GM23338 (cell line): ENCODE data around the gene CCDC38. TPM values are rescaled to one million over a fixed set of nuclear protein-coding genes. Genes with fewer than 3 reads are reported as not detected.

Experiments used
- ATAC-seq: fragments of 200-7000 bp; cut with Tn5 transposase; 3 replicates; pipeline ENCODE4 v1.9.1; 2020
- DNase-seq: peaks from one replicate; pipeline ENCODE4 v3.0.0-alpha.2; 2015; ENCODE audit warnings: low spot score
- H2AFZ ChIP-seq: fragments of 200-600 bp; sonication (generic); 2 replicates; pipeline ENCODE4 v1.8.0; 2016; ENCODE audit warnings: antibody characterized with exemption, mild to moderate bottlenecking, moderate library complexity
- H3F3A ChIP-seq: fragments of 200-600 bp; sonication (generic); replicated peaks from 2 replicates; pipeline ENCODE4 v1.8.0; 2017; ENCODE audit warnings: antibody characterized with exemption, mixed run types, low read depth
- H3K27ac ChIP-seq: fragments of 200-600 bp; sonication (generic); 2 replicates; pipeline ENCODE4 v1.6.1; 2016; ENCODE audit warnings: low read depth
- H3K27me3 ChIP-seq: fragments of 200-600 bp; sonication (generic); 2 replicates; pipeline ENCODE4 v1.8.0; 2016; ENCODE audit warnings: mild to moderate bottlenecking, mixed run types, moderate library complexity; ENCODE audit not compliant: insufficient read depth
- H3K36me3 ChIP-seq: fragments of 200-600 bp; sonication (generic); 2 replicates; pipeline ENCODE4 v1.8.0; 2016; ENCODE audit warnings: mild to moderate bottlenecking; ENCODE audit not compliant: insufficient read depth
- H3K4me1 ChIP-seq: fragments of 200-600 bp; sonication (generic); 2 replicates; pipeline ENCODE4 v1.8.0; 2016; ENCODE audit warnings: mild to moderate bottlenecking, moderate library complexity; ENCODE audit not compliant: insufficient read depth
- H3K4me2 ChIP-seq: fragments of 200-600 bp; sonication (generic); 2 replicates; pipeline ENCODE4 v1.7.1; 2017; ENCODE audit warnings: mixed run types
- H3K4me3 ChIP-seq: fragments of 200-600 bp; sonication (generic); 2 replicates; pipeline ENCODE4 v1.6.1; 2016; ENCODE audit warnings: mixed run types
- H3K79me2 ChIP-seq: fragments of 200-600 bp; sonication (generic); replicated peaks from 2 replicates; pipeline ENCODE4 v1.8.0; 2017; ENCODE audit warnings: mild to moderate bottlenecking; ENCODE audit not compliant: insufficient read depth
- H3K9me2 ChIP-seq: fragments of 200-600 bp; sonication (generic); 2 replicates; pipeline ENCODE4 v1.8.0; 2017; ENCODE audit not compliant: insufficient read depth
- H4K20me1 ChIP-seq: fragments of 200-600 bp; sonication (generic); replicated peaks from 2 replicates; pipeline ENCODE4 v1.8.0; 2017; ENCODE audit warnings: mild to moderate bottlenecking; ENCODE audit not compliant: insufficient read depth
- H3K27ac Mint-ChIP-seq: 2 replicates; pipeline ENCODE4 v1.8.0; 2020; ENCODE audit warnings: inconsistent platforms, mild to moderate bottlenecking, moderate library complexity, mixed read lengths
- H3K27me3 Mint-ChIP-seq: 3 replicates; pipeline ENCODE4 v1.8.0; 2022; ENCODE audit warnings: low read depth, mild to moderate bottlenecking, moderate library complexity, mixed read lengths, inconsistent platforms; ENCODE audit not compliant: insufficient read depth, poor library complexity
- H3K36me3 Mint-ChIP-seq: 3 replicates; pipeline ENCODE4 v1.8.0; 2021; ENCODE audit warnings: low read depth, mild to moderate bottlenecking, inconsistent platforms, moderate library complexity, mixed read lengths
- H3K4me1 Mint-ChIP-seq: 3 replicates; pipeline ENCODE4 v1.8.0; 2020; ENCODE audit warnings: mild to moderate bottlenecking, inconsistent platforms, mixed read lengths
- H3K4me3 Mint-ChIP-seq: 3 replicates; pipeline ENCODE4 v1.8.0; 2021; ENCODE audit warnings: moderate library complexity, mild to moderate bottlenecking, inconsistent platforms, mixed read lengths
- H3K9me3 Mint-ChIP-seq: 3 replicates; pipeline ENCODE4 v1.8.0; 2020; ENCODE audit warnings: moderate library complexity, mild to moderate bottlenecking, inconsistent platforms, mixed read lengths
- CREB1 ChIP-seq: fragments of 250-450 bp; sonication (Bioruptor Pico); IDR thresholded peaks from 2 replicates; pipeline ENCODE4 v1.5.0; 2020; ENCODE audit warnings: low read depth, mild to moderate bottlenecking, moderate library complexity
- CTCF ChIP-seq, 2 experiments: fragments of 200-600 bp in 1 of 2; sonication (generic) in 1 of 2; conservative IDR thresholded peaks; 2 replicates each; pipeline versions ENCODE4 v1.5.1 to v1.6.1; 2016 to 2017; ENCODE audit warnings: antibody characterized with exemption in 2 of 2, low read depth in 2 of 2, mild to moderate bottlenecking in 2 of 2, moderate library complexity in 1 of 2
- ETS1 ChIP-seq: IDR thresholded peaks from 2 replicates; pipeline ENCODE4 v1.6.1; 2016; ENCODE audit warnings: antibody characterized with exemption
- EZH2 ChIP-seq: fragments of 200-600 bp; sonication (generic); IDR thresholded peaks from one replicate; pipeline ENCODE4 v1.8.0; 2017; ENCODE audit warnings: antibody characterized with exemption, mild to moderate bottlenecking, low read depth; ENCODE audit not compliant: unreplicated experiment
- EZH2phosphoT487 ChIP-seq: fragments of 200-600 bp; sonication (generic); IDR thresholded peaks from one replicate; pipeline ENCODE4 v1.8.1; 2018; ENCODE audit warnings: antibody characterized with exemption; ENCODE audit not compliant: unreplicated experiment
- JUNB ChIP-seq: IDR thresholded peaks from one replicate; pipeline ENCODE4 v1.6.1; 2016; ENCODE audit warnings: antibody characterized with exemption; ENCODE audit not compliant: unreplicated experiment
- NANOG ChIP-seq: IDR thresholded peaks from 2 replicates; pipeline ENCODE4 v1.6.1; 2016; ENCODE audit warnings: antibody characterized with exemption, borderline replicate concordance
- POLR2AphosphoS5 ChIP-seq: IDR thresholded peaks from 2 replicates; pipeline ENCODE4 v1.6.1; 2016; ENCODE audit warnings: antibody characterized with exemption, low read depth
- REST ChIP-seq: IDR thresholded peaks from one replicate; pipeline ENCODE4 v1.6.1; 2018; ENCODE audit warnings: antibody characterized with exemption; ENCODE audit not compliant: unreplicated experiment
- STAT1 ChIP-seq: IDR thresholded peaks from one replicate; pipeline ENCODE4 v1.6.1; 2016; ENCODE audit warnings: antibody characterized with exemption; ENCODE audit not compliant: unreplicated experiment
- ZNF114 ChIP-seq: fragments of 250-450 bp; sonication (Bioruptor Pico); IDR thresholded peaks from 2 replicates; pipeline ENCODE4 v1.5.0; 2020; ENCODE audit warnings: mild to moderate bottlenecking, moderate library complexity
- ZNF331 ChIP-seq: fragments of 250-450 bp; sonication (Bioruptor Pico); IDR thresholded peaks from 2 replicates; pipeline ENCODE4 v1.5.0; 2020; ENCODE audit warnings: low read depth, mild to moderate bottlenecking, moderate library complexity
- ZNF462 ChIP-seq: fragments of 250-450 bp; sonication (Bioruptor Pico); IDR thresholded peaks from 2 replicates; pipeline ENCODE4 v1.5.0; 2020; ENCODE audit warnings: mild to moderate bottlenecking, moderate library complexity
- polyA plus RNA-seq: library from polyadenylated mRNA; unstranded; fragments of >200 nt; fragmentation: Nextera tagmentation; extraction: Ambion mirVana; gene quantifications from 2 replicates; pipeline ENCODE4 v1.2.1, GENCODE V29; 2016
- total RNA-seq: library from RNA; depleted of rRNA; stranded (reverse); fragments of >200 nt; shearing (Covaris generic); gene quantifications from 2 replicates; pipeline ENCODE4 v1.2.3, GENCODE V29; 2014

CCDC38 gene
- total and polyA plus RNA-seq, 2 experiments from 2014 or later: not detected

- H3K27ac ChIP-seq: no peak overlapping the region
Measured at GRCh38 chr12:95896846-95897245, 45.6 kb downstream of the CCDC38 start.

More at GRCh38 chr12:95896846-95897245, 45.6 kb downstream of the CCDC38 start:
- no peaks in the 10 kb centered on the region for H3K79me2 ChIP-seq
- no peaks in the 10 kb centered on the region for H3K27me3 ChIP-seq
- H3K9me2 ChIP-seq: no peaks in the 10 kb centered on the region
- no peaks in the 10 kb centered on the region for H3K4me1 ChIP-seq
- Mint-ChIP-seq H3K9me3 (no peaks in the 10 kb centered on the region; the same call in 2 of the 3 replicates), H3K4me1 (no peaks in the 10 kb centered on the region), H3K27me3 (peaks cover 3% of the 10 kb centered on the region), H3K4me3 (no peak overlapping the region), H3K36me3 (no peaks in the 10 kb centered on the region), H3K27ac (no peak overlapping the region)
- peak overlapping the region; percentile 18; the same call in 1 of the 2 replicates for H2AFZ ChIP-seq
- no peaks in the 10 kb centered on the region for H3F3A ChIP-seq
- no peaks in the 10 kb centered on the region for H3K36me3 ChIP-seq
- H4K20me1 ChIP-seq: no peaks in the 10 kb centered on the region
- no peak overlapping the region for H3K4me3 ChIP-seq
- TF ChIP-seq EZH2phosphoT487 (no peak), ZNF114 (CRISPR knock-in tag) (no peak), STAT1 (no peak), NANOG (no peak), CREB1 (CRISPR knock-in tag) (no peak), ETS1 (no peak), EZH2 (no peak), POLR2AphosphoS5 (no peak), ZNF331 (CRISPR knock-in tag) (no peak), JUNB (no peak), REST (no peak), ZNF462 (CRISPR knock-in tag) (no peak), CTCF (conservative IDR thresholded peaks at IDR 0.05; ENCODE audit: low read depth in 2 of 2) (no peak)
- H3K4me2 ChIP-seq: no peak overlapping the region
- no peak for DNase-seq
- ATAC-seq: no peak
